ENCODE measurements around the gene POLR3C. TPM values are rescaled to one million over a fixed set of nuclear protein-coding genes. Genes with fewer than 3 reads are reported as not detected.
A peak's percentile ranks its signal among the peaks of the same experiment; 100 is the strongest.

Gene POLR3C, protein sequence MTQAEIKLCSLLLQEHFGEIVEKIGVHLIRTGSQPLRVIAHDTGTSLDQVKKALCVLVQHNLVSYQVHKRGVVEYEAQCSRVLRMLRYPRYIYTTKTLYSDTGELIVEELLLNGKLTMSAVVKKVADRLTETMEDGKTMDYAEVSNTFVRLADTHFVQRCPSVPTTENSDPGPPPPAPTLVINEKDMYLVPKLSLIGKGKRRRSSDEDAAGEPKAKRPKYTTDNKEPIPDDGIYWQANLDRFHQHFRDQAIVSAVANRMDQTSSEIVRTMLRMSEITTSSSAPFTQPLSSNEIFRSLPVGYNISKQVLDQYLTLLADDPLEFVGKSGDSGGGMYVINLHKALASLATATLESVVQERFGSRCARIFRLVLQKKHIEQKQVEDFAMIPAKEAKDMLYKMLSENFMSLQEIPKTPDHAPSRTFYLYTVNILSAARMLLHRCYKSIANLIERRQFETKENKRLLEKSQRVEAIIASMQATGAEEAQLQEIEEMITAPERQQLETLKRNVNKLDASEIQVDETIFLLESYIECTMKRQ
- 49.4 and 52.4 TPM in 2 replicates for total RNA-seq

DNA sequence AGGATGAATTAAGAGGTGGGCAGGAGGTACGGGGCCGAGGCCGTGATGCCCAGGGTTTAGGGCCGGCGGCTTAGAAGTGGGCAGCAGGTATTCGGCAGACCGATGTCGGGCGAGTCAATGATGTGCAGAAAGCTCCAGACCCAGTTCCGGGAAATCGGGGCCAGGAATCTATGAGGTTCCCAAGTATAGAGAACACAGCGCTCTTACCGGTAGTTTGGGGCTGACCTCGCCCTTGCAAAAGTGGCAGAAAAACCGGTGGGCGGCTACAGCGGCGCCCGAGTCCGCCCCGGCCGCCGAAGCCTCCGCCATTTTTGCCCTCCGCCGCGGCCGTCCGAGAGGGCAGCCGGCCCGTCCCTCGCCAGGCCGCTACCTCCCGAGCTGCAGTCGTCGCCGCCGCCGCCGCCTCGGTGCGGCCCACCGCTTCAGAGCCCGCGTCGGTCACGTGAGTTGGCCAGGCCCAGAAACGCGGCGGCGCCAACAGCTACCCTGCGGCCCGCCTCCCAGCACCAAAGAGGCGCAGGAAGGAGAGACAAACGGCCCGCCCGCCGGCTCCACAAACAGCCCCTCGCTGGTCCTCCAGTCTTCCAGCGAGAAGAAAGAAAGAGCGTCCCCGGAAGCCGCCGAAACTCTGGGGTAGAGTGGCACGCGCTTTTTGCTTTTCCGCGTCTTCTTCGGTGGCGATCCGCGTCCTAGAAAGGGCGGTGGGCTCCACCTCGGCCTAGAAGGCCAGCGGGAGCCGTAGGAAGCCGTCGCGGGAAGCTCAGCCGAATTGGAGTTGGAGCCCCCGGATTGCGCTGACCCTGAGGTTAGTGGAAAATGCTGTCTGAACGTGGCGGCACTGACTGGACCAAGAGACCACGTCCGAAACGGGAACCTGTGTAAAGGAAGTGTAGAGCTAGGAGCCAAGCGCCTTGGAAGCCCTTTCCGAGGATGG, at the start of gene POLR3C, which contains the start of gene RNF115:
Gene POLR3C (plus strand): TSS at position 636 of the 934 bp plus-strand sequence. CDS start 1,577 bp downstream, outside the sequence.
Gene RNF115 (minus strand): TSS at position 531 of the 934 bp plus-strand sequence. CDS start 222 bp downstream, at position 309.

DNA sequence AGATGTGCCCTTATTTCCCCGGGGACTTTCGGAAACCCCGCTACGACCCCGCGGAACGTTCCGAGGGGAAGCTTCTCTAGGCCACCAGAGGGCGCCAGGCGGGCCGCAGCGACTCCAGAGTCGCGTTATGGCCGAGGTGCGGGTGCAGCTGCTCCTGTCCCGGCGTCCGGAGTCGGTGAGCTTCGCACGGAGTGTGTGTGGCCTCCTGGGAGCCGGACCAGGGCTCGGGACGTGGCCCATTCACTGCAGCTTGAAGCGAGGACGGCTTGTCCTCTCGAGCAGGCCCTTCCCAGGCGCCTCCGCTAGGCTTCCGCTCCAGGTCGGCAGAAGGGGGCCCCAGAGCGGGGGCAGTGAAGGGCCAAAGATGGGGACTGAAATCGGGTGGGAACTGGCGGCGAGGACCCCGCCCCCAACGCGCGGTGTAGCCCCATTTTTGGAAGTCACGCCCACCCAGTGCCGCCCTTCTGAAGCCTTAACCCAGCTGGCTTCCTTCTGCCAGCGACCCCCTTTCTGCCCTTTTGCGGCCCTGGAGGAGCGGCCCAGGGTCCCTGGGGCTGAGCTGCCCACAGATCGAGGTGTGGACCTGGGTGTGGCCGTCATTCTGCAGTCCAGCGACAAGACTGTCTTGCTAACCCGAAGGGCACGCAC, 21.6 kb downstream of the POLR3C start, which contains the start of gene NUDT17:
Gene NUDT17 (plus strand): TSS at position 117 of the 648 bp plus-strand sequence. CDS start 11 bp downstream, at position 128.

DNA sequence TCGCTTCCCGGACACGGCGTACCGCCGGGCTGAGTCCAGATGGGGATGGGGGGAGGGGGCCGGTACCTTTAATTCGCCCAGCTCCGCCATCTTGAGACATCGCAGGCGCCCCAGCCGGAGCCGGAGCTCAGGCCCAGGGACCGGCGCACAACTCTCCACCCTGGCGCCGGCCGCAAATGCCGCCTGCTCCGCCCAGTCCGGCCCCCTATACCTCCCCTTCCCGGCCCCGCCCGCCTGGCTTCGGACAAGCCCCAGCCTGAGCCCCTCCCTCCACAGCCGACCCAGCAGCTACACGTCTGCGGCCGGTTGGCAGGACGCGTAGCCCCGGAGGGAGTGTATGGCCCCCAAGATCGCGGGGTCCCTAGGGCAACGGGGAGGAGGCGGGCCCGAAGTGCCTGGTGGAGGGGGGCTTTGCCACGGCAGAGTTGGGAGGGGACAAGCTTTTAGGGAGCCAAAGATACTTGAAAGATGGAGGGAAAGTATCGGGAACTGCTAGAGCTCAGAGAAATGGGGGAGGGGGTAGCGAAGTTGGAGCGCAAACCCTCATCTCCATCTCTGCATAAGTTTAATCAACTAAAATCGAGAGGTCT, 35.0 kb downstream of the POLR3C start, which contains the start of gene PIAS3:
Gene PIAS3 (minus strand): TSS at position 181 of the 590 bp plus-strand sequence. CDS start 91 bp downstream, at position 90.

DNA sequence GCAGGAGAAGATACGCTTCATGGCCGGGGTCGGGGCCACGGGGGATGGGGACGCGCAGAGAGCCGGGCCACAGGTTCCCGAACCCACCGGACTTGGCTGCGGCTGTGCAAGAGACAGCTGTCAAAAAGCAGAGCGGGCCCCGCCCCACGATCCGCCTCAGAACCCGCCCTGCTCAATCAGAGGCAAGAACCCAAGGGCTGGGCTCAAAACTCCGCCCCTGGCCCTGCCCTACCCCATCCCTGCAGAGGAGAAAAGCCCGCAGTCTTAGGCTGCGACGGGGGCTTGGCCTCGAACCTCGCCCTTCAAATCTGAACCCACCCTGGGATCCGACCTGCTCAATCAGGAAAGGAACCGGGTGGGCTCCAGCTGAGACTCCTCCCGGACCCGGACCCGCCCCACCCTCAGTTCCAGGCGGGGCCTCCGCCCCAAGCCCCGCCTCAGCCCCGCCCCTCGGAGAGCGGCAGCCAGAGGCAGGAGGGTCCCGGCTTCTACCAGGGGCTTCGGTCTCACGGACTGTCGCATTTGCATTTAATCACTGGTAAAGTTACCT, 61.8 kb downstream of the POLR3C start, which contains the start of gene ANKRD35:
Gene ANKRD35 (minus strand): TSS at position 129 of the 550 bp plus-strand sequence. CDS start 108 bp downstream, at position 21.

Small RNA genes lying within 50 kb of the gene (small RNA-seq; reads per million reads assigned to genes)
- gene MIR6736 = 0.50 reads per million, percentile 11 among the genes with 10 or more reads in this experiment

Other genes starting within 250 kb of the POLR3C start
- gene GPR89A, start 216.2 kb upstream of the POLR3C start, total RNA-seq = 37.0 and 48.8 TPM in 2 replicates
- 0.39 and 1.5 TPM in 2 replicates for gene PDZK1, start 116.8 kb upstream of the POLR3C start, total RNA-seq
- 0.13 TPM in 1 of 2 replicates, not detected in the other for gene CD160, start 104.7 kb upstream of the POLR3C start, total RNA-seq
- gene RNF115, start 105 bp upstream of the POLR3C start, total RNA-seq = 25.2 and 26.3 TPM in 2 replicates
- gene NUDT17, start 21.4 kb downstream of the POLR3C start, total RNA-seq = 2.6 and 4.0 TPM in 2 replicates
- gene PIAS3, start 34.9 kb downstream of the POLR3C start, total RNA-seq = 15.0 and 20.0 TPM in 2 replicates
- gene ANKRD35, start 61.7 kb downstream of the POLR3C start, total RNA-seq = 2.6 and 2.8 TPM in 2 replicates
- 17.3 and 37.4 TPM in 2 replicates for gene ITGA10, start 85.8 kb downstream of the POLR3C start, total RNA-seq
- 23.7 and 28.6 TPM in 2 replicates for gene PEX11B, start 94.5 kb downstream of the POLR3C start, total RNA-seq
- 77.1 and 110 TPM in 2 replicates for gene RBM8A, start 103.3 kb downstream of the POLR3C start, total RNA-seq
- gene LIX1L, start 133.8 kb downstream of the POLR3C start, total RNA-seq = 44.6 and 45.1 TPM in 2 replicates
- gene ANKRD34A, start 140.4 kb downstream of the POLR3C start, total RNA-seq = 0.52 and 0.76 TPM in 2 replicates
- gene POLR3GL, start 140.5 kb downstream of the POLR3C start, total RNA-seq = 18.1 and 20.8 TPM in 2 replicates
- gene TXNIP, start 172.4 kb downstream of the POLR3C start, total RNA-seq = 201 and 284 TPM in 2 replicates
- 0.13 TPM in 1 of 2 replicates, not detected in the other for gene HJV, start 197.5 kb downstream of the POLR3C start, total RNA-seq